ENCODE results near the gene MARCHF11. TPM values are rescaled to one million over a fixed set of nuclear protein-coding genes. Genes with fewer than 3 reads are reported as not detected.

MARCHF11 gene
- total and polyA plus RNA-seq, 2 of the 8 experiments (the other 6 are each of a cell fraction or from before 2014, with no cell fraction given): 0.27 to 0.82 TPM

DNA sequence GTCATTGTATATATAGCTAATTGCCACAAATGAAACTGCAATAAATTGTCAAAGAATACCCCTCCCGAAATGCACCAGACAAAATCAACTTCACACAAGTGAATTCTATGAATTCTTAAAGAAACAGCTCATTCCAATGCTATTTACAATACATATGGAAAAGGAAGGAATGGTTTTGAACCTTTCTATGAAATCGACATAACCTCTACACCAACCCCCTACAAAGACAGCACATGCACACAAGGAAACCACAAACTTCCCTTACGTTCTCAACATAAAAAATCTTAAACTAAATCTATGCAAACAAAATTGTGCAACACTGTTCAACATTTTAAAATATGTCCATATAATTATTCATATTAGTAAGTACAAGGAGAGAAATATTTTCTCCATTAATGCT is 39.2 kb downstream of the MARCHF11 start:
- H3K36me3 ChIP-seq (ENCODE audit: control insufficient read depth in 2 of 4, insufficient read depth in 4 of 4, low read length in 3 of 4): no peaks in the 10 kb centered on the region; a peak in 1 of 8 replicates
- DNase-seq (ENCODE audit: low read depth in 1 of 2, low spot score in 2 of 2) (no peak), FAIRE-seq (no peak)
- H4K5ac ChIP-seq (ENCODE audit: insufficient read length, low read depth, low read length): no peak overlapping the region
- H2BK5ac ChIP-seq (ENCODE audit: low read depth, low read length): no peak overlapping the region
- no peak overlapping the region for H4K8ac ChIP-seq (ENCODE audit: extremely low read depth, insufficient read depth, low read length)
- H3K27me3 ChIP-seq (replicated peaks in 1 of 4; ENCODE audit: control insufficient read depth in 3 of 4, extremely low read depth in 1 of 4, insufficient read depth in 3 of 4, low read length in 3 of 4): no peaks in the 10 kb centered on the region
- no peak overlapping the region for H3K14ac ChIP-seq (ENCODE audit: insufficient read length)
- H2AK5ac ChIP-seq (ENCODE audit: low read depth, low read length): no peak overlapping the region
- no peak overlapping the region for H2AFZ ChIP-seq (ENCODE audit: low read length)
- no peaks in the 10 kb centered on the region for H3K23me2 ChIP-seq (ENCODE audit: low read depth, low read length)
- H2BK15ac ChIP-seq (ENCODE audit: low read length): no peak overlapping the region
- no peak overlapping the region for H2BK12ac ChIP-seq (ENCODE audit: low read depth, low read length)
- no peak overlapping the region for H3K27ac ChIP-seq (ENCODE audit: low read depth, low read length)
- H3K79me1 ChIP-seq (ENCODE audit: low read depth, low read length): no peaks in the 10 kb centered on the region
- H3K4me2 ChIP-seq (ENCODE audit: insufficient read depth in 1 of 2, low read depth in 2 of 2, low read length in 2 of 2): no peak overlapping the region
- no peak overlapping the region for H3K18ac ChIP-seq (ENCODE audit: extremely low read depth, low read length)
- no peak overlapping the region for H2BK20ac ChIP-seq (ENCODE audit: low read length)
- H3K4me1 ChIP-seq (replicated peaks in 1 of 4; ENCODE audit: control insufficient read depth in 3 of 4, insufficient read depth in 4 of 4, low read length in 3 of 4): no peaks in the 10 kb centered on the region
- ChIA-PET POLR2A (ENCODE audit: partially characterized antibody) (no interaction called here), CTCF (ENCODE audit: partially characterized antibody) (no interaction called here)
- H3K4me3 ChIP-seq (ENCODE audit: extremely low read depth in 1 of 4, insufficient read depth in 2 of 4, low read depth in 3 of 4, low read length in 4 of 4): no peak overlapping the region
- 87 to 100% methylated on average over 1 to 3 of the region's 3 CpGs for WGBS, 2 experiments (ENCODE audit: extremely low coverage in 1 of 2, insufficient coverage in 1 of 2, insufficient read length in 1 of 2, insufficient replicate concordance in 2 of 2, low coverage in 1 of 2, low lambda C conversion rate in 2 of 2, missing lambda C conversion rate in 1 of 2)
- H3K56ac ChIP-seq (replicated peaks; ENCODE audit: insufficient read length, low read depth, low read length): no peak overlapping the region
- no peaks in the 10 kb centered on the region for H4K20me1 ChIP-seq (replicated peaks in 1 of 2; ENCODE audit: control insufficient read depth in 1 of 2, insufficient read depth in 2 of 2, low read length in 2 of 2)
- H4K91ac ChIP-seq (replicated peaks; ENCODE audit: insufficient read length, low read length): no peak overlapping the region
- TF ChIP-seq NRF1 (IDR thresholded peaks at IDR 0.05; ENCODE audit: low read depth, low read length) (no peak), SP4 (IDR thresholded peaks at IDR 0.05; ENCODE audit: low read length) (no peak)
- H3K9ac ChIP-seq (replicated peaks in 1 of 4; ENCODE audit: extremely low read depth in 1 of 4, low read depth in 3 of 4, low read length in 3 of 4): no peak overlapping the region
- H2BK120ac ChIP-seq (replicated peaks; ENCODE audit: low read depth, low read length): no peak overlapping the region
- no peaks in the 10 kb centered on the region for H3K79me2 ChIP-seq (ENCODE audit: control insufficient read depth in 1 of 2, insufficient read depth in 2 of 2, low read length in 2 of 2)
- H3K23ac ChIP-seq (ENCODE audit: insufficient read length): no peak overlapping the region
- no peak overlapping the region for H3K4ac ChIP-seq (replicated peaks; ENCODE audit: insufficient read length, low read depth, low read length)
- H3K9me3 ChIP-seq (ENCODE audit: insufficient read depth in 2 of 2, low read depth in 1 of 2, low read length in 1 of 2): peaks cover 12 to 17% of the 10 kb centered on the region in 2 experiments

Data from H1 (cell line).